Limb (tissue), 2 donors: Measurements from ENCODE around the gene ISCA1.

Source experiments
- DNase-seq, 2 donors: peaks; one replicate each; pipeline ENCODE4 v3.0.0-alpha.2; 2016; ENCODE audit errors: extremely low spot score in 2 of 2

ISCA1 gene

GRCh38 chr9:86285261-86285660 is 2.9 kb upstream of the ISCA1 start:
- DNase-seq: no peak

GRCh38 chr9:86282979-86283535 is 719 bp upstream of the ISCA1 start:
- no peak for DNase-seq

GRCh38 chr9:86281593-86282076 is 703 bp downstream of the ISCA1 start:
- no peak for DNase-seq

DNA sequence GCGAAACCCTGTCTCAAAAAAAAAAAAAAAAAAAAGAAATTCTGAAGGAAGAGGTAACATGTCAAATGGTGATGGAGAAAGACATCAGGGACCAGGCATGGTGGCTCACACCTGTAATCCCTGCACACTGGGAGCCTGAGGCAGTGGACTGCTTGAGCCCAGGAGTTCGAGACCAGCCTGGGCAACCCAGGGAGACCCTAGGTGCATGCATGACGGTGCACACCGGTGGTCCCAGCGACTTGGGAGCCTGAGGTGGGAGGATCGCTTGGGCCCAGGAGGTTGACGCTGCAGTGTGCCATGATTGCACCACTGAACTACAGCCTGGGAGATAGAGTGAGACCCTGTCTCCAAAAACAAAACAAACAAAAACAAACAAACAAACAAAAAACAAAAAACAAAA is 1.8 kb downstream of the ISCA1 start:
- DNase-seq: no peak

DNA sequence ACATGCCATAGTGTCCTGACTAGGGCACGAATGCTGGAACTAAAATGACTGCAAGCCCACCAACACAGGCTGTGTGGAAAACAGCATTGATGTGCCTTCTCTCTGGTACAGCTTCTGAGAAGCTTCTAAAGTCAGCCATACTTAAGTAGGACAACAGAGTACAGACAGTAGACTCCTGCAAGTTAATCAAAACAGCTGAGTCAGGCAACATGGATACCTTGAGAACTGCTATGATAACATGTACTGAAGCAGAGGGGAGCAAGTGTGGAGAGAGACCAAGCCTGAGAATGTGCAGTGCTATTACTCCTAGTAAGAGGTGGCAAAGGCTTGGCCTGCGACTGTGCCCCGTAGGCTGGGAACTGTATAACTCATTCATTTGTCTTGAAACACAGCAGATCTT is 2.5 kb downstream of the ISCA1 start:
- no peak for DNase-seq

DNA sequence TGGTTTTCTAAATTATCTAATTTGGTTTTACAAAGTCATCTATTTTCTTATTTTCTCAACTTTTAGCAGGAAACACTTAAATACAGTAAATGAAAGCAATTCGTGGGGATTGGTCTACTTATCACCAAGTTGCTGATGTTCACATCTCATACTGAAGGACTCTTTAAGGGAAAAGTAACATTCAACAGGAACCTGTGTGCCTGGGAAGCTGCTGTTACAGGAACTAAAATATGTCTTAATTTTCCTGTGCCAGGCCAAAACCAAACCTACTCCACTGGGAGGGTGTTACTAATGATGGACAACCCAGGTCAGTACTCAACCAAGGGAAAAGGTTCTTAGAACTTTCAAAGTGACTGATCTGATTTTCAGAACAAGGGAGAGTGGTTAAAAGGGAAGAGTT is 5.3 kb downstream of the ISCA1 start:
- DNase-seq: no peak

- no peak for DNase-seq
Observed at GRCh38 chr9:86275962-86276361, 6.4 kb downstream of the ISCA1 start.

DNA sequence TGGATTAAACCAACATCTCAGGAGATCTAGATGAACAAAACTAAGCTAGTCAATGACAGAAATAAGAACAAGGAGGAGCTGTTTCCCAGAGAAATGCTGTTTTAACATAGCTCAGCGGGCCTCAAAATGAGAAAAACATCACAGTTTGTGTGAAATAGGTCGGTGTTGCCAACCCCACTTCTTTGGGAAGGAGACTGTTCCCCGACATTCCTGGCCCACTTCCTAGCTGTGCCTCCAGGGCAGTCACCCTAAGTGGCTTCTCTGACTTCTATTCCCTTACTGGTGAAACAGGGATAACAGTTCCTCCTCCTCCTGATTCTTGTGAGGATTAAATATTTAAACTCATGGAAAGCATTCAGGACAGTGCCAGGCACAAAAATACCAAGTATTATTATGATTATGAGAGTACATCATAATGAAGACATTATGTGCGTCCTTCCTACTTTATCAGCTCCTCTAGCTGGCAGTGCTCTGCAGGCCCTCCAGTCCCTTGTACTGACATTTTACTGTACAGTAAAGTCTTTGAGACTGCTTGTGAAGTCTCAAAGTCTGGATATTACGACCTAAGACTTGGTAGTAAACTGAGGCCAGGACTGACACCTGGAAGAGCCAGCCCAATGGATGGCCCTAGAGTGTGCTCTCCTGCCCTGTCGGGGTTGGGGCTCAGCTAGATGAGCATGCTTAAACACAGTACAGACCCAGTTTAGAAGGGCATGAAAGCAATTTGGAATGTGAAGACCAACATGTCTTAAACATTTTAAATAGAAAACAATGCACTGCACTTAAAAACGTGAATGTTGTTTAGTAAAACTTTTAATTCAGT is 7.3 kb downstream of the ISCA1 start:
- DNase-seq: no peak

DNA sequence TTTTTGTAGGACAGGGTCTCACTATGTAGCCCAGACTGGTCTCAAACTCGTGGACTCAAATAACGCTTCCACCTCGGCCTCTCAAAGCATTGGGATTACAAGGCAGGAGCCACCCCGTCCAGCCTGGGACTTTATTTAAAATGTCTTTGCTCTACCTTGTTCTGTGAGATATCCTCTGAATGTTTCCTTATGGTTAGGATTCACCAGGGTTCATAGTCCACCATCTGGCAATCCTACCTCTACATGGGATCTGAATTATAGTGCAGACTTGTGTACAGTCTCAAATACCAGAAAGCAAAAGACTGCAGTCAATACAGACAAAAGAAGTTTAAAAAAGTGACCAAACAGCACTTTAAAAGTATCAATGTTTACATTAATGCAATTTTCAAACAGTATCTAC is 10.1 kb downstream of the ISCA1 start:
- DNase-seq: no peak

- DNase-seq: no peak
Observed at GRCh38 chr9:86263876-86264275, 18.5 kb downstream of the ISCA1 start.

GRCh38 chr9:86262492-86262891 is 19.8 kb downstream of the ISCA1 start:
- DNase-seq: no peak

GRCh38 chr9:86259557-86259956 is 22.8 kb downstream of the ISCA1 start, which contains the start of gene C9orf153:
TSS of gene C9orf153 (minus strand) at chr9:86259657. CDS start at chr9:86229603, 30,054 bp downstream.
- DNase-seq: no peak

DNA sequence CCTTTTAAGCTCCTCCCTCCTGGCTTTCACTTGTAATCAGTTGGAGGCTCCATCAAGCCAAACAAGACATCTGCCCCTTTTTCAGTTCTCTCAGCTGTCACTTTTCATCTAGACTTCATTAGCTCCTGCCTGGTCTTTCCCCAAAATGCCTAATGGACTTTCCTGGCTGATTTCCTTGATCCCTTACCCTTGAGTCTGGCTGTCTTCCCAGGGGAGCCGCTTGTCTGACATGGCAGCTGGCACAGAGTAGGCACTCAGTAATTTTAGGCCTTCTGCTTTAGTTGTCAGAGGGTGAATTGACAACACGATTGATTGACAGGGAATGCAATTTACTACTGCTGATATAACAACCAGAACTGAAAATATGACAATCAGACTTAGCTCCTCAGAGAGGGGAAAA is 24.9 kb downstream of the ISCA1 start:
- no peak for DNase-seq

- DNase-seq: no peak
Observed at GRCh38 chr9:86256653-86257052, 25.7 kb downstream of the ISCA1 start.

GRCh38 chr9:86253577-86253976 is 28.8 kb downstream of the ISCA1 start:
- DNase-seq: no peak

DNA sequence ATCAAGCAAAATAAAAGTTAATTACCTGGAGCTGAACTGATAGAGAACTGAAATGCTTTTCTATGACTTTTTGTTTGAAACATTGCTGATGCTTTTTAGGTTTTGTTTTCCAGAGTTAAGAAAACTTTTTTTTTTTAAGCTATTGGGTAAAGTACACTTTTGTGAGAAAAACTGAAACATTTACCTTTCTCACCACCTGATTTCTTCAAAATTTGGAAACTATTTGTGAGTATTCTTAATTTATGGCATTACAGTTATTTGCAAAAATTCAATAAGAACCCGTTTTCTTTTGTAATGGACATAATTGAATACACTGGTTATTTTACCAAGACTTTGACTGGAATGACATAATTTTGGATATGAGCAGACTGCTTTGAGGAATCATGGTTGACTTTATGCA is 29.5 kb downstream of the ISCA1 start:
- DNase-seq: no peak

DNA sequence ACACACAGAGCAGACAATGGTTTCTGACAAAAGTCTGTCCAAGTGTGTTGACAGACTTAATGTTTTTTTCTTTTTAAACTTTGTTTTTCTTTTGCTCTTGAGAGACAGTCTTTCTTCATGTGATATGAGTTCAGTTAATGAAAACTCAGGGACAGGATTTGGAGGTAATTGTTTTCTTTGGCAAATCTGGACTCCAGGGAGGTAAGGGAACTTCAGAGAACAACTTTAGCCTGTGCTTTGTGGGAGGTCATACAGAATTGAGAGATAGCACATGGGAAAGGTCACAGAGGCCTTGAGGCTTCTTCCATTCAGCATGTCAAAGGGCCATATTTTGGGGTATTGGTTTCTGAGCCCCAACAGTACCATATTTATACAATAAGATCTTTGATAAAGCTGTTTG is 32.2 kb downstream of the ISCA1 start:
- DNase-seq: no peak

DNA sequence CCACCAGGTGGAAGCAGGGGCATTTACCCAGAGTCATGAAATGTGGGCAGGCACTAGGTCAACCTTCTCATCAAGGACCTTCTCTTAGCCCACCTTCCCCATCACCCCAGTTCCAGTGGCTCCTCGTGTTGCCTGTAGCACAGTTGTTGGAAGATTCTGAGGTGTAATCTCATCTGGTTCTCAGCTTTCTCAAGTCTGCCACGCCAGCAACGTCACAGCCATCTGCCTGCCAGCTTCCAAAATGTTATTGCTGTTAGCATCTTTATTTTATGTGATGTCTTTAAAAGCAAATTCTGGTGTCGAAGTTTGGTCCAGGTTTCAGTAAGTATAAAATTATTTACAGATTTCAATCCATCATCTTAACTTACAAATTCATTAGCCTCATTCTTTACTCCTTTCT is 33.6 kb downstream of the ISCA1 start:
- no peak for DNase-seq

DNA sequence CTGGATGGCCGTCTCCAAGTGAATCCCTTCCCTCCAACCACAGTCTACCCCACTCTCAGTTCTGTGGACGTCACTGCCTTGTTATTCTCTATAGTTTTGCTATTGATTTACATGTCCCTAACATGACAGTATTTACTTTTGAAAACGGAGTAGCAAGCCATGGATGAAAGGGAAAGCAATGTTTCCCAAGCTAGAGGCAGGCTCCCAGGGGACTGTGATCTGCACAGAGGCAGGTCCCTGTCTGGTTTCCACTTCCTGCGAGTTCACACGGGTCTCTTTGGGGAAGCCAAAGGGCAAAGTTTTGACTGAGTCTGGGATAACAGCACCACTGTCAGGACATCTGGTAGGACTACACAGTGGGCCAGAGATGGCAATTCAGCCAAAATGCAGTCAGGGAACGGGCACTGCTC is 35.6 kb downstream of the ISCA1 start:
- no peak for DNase-seq

DNA sequence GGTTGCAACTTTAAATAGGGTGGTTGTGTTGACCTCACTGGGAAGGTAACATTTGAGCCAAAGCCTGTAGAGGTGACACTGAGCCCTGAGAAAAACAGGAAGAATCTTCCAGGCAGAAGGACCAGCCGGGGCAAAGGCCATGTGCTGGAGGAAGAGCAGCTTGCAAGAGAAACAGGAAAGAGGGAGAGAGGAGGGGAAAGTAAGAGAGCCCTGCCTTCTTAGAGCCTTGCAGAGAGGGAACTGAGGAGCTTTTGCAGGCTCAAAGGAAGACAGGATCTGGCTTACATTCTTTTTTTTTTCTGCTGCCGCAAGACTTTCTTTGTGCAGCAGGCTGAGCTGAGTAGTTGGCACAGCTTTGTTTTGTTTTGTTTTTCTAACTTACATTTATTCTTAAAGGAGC is 40.3 kb downstream of the ISCA1 start:
- DNase-seq: no peak

- no peak for DNase-seq
Observed at GRCh38 chr9:86241216-86241615, 41.1 kb downstream of the ISCA1 start.

- DNase-seq: peak in 1 of 2 donors; percentile 15
Observed at GRCh38 chr9:86238861-86239770, 43.2 kb downstream of the ISCA1 start.
